Vagina (tissue), 2 donors: ENCODE data around the gene DACT2. TPM values are rescaled to one million over a fixed set of nuclear protein-coding genes. Genes with fewer than 3 reads are reported as not detected.
"Not testable (repeated sequence)": the region's sequence is repeated elsewhere in the genome, so short reads cannot be mapped to it uniquely, and the experiment has no call there.

Experiments used
- DNase-seq, 2 donors: peaks; one replicate each; pipeline ENCODE4 v3.0.0-alpha.2; 2017; ENCODE audit errors: extremely low spot score in 2 of 2
- H3K27ac ChIP-seq: fragments of 200-600 bp; sonication (generic); one replicate; pipeline ENCODE4 v1.5.1; 2019
- H3K27me3 ChIP-seq: fragments of 200-600 bp; sonication (generic); one replicate; pipeline ENCODE4 v1.5.1; 2019
- H3K36me3 ChIP-seq, 2 donors: fragments of 200-600 bp; sonication (generic); one replicate each; pipeline ENCODE4 v1.5.1; 2017 to 2019
- H3K4me1 ChIP-seq: fragments of 200-600 bp; sonication (generic); one replicate; pipeline ENCODE4 v1.5.1; 2019
- H3K4me3 ChIP-seq, 2 donors: fragments of 200-600 bp; sonication (generic); 1 replicate in 1 of 2; 2 replicates in 1 of 2; pipeline ENCODE4 v1.5.1; 2016 to 2019
- H3K9me3 ChIP-seq: fragments of 200-600 bp; sonication (generic); one replicate; pipeline ENCODE4 v1.5.1; 2019
- POLR2A ChIP-seq, 2 donors: fragments of 450-650 bp; IDR thresholded peaks; one replicate each; pipeline ENCODE4 v1.6.1; 2017; ENCODE audit warnings: antibody characterized with exemption in 2 of 2, mild to moderate bottlenecking in 2 of 2, moderate library complexity in 2 of 2
- POLR2AphosphoS5 ChIP-seq, 2 donors: sonication (generic); formaldehyde crosslinking; IDR thresholded peaks; one replicate each; pipeline ENCODE4 v1.9.0; 2017; ENCODE audit warnings: antibody characterized with exemption in 2 of 2, mild to moderate bottlenecking in 2 of 2, low read depth in 1 of 2; ENCODE audit not compliant: insufficient read depth in 1 of 2
- intact Hi-C: fragments of 100-400 bp; cut with DNase I; formaldehyde crosslinking; loops from one replicate; pipeline ENCODE4 v1.15.1; 2023
- total RNA-seq: library from RNA; depleted of rRNA; stranded (reverse); fragments of >200 nt; gene quantifications from one replicate; pipeline ENCODE4 v1.2.3, GENCODE V29; 2016
- TF ChIP-seq, protein P1 (sequence below), 3 experiments: fragments of 450-650 bp in 2 of 3; fragments of 200-600 bp in 1 of 3; sonication (generic) in 1 of 3; IDR thresholded peaks; one replicate each; pipeline ENCODE4 v1.5.1; 2017 to 2019; ENCODE audit warnings: antibody characterized with exemption in 3 of 3, mild to moderate bottlenecking in 2 of 3, moderate library complexity in 2 of 3

Gene DACT2
- total RNA-seq, 1 donor from 2014 or later = 1.5 TPM

DNA sequence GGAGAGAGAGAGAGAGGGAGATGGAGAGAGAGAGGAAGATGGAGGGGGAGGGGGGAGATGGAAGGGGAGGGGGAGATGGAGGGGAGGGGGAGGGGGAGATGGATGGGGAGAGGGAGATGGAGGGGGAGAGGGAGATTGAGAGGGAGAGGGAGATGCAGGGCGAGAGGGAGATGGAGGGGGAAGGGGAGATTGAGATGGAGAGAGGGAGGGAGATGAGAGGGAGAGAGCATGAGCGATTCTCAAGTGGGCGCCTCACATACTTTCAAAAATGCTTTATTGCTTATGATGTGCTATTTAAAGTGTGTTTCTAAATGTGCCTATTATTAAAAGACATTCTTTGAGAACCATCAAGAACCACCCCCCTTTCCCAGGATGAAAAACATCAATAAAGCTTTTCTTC lies 43.7 kb upstream of the DACT2 start:
- H3K4me1 ChIP-seq = no peaks in the 10 kb centered on the region
- intact Hi-C loops = no loop called here
- no peaks in the 10 kb centered on the region for H3K9me3 ChIP-seq
- H3K27ac ChIP-seq = no peak overlapping the region
- H3K36me3 ChIP-seq = no peaks in the 10 kb centered on the region
- no peaks in the 10 kb centered on the region for H3K27me3 ChIP-seq
- no peak for DNase-seq
- no peak overlapping the region for H3K4me3 ChIP-seq
- TF ChIP-seq, protein P1, sequence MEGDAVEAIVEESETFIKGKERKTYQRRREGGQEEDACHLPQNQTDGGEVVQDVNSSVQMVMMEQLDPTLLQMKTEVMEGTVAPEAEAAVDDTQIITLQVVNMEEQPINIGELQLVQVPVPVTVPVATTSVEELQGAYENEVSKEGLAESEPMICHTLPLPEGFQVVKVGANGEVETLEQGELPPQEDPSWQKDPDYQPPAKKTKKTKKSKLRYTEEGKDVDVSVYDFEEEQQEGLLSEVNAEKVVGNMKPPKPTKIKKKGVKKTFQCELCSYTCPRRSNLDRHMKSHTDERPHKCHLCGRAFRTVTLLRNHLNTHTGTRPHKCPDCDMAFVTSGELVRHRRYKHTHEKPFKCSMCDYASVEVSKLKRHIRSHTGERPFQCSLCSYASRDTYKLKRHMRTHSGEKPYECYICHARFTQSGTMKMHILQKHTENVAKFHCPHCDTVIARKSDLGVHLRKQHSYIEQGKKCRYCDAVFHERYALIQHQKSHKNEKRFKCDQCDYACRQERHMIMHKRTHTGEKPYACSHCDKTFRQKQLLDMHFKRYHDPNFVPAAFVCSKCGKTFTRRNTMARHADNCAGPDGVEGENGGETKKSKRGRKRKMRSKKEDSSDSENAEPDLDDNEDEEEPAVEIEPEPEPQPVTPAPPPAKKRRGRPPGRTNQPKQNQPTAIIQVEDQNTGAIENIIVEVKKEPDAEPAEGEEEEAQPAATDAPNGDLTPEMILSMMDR (IDR thresholded peaks at IDR 0.05) = no peak
- no peak for TF ChIP-seq POLR2AphosphoS5 (IDR thresholded peaks at IDR 0.05; ENCODE audit: insufficient read depth in 1 of 2, low read depth in 1 of 2)
- no peak for TF ChIP-seq POLR2A (IDR thresholded peaks at IDR 0.05)

GRCh38 chr6:168362276-168362990 lies 42.9 kb upstream of the DACT2 start:
- DNase-seq = no peak
- no peaks in the 10 kb centered on the region for H3K27me3 ChIP-seq
- intact Hi-C loops = no loop called here
- H3K4me3 ChIP-seq = no peak overlapping the region
- H3K9me3 ChIP-seq = no peaks in the 10 kb centered on the region
- H3K27ac ChIP-seq = no peak overlapping the region
- no peaks in the 10 kb centered on the region for H3K4me1 ChIP-seq
- TF ChIP-seq, protein P1 (IDR thresholded peaks at IDR 0.05) = no peak
- TF ChIP-seq POLR2A (IDR thresholded peaks at IDR 0.05) = no peak
- TF ChIP-seq POLR2AphosphoS5 (IDR thresholded peaks at IDR 0.05; ENCODE audit: insufficient read depth in 1 of 2, low read depth in 1 of 2) = no peak
- H3K36me3 ChIP-seq = no peaks in the 10 kb centered on the region

GRCh38 chr6:168361766-168362165 lies 42.2 kb upstream of the DACT2 start:
- no peaks in the 10 kb centered on the region for H3K36me3 ChIP-seq
- no peaks in the 10 kb centered on the region for H3K4me1 ChIP-seq
- intact Hi-C loops = no loop called here
- H3K9me3 ChIP-seq = no peaks in the 10 kb centered on the region
- no peak overlapping the region for H3K4me3 ChIP-seq
- DNase-seq = no peak
- H3K27ac ChIP-seq = no peak overlapping the region
- no peak for TF ChIP-seq POLR2AphosphoS5 (IDR thresholded peaks at IDR 0.05; ENCODE audit: insufficient read depth in 1 of 2, low read depth in 1 of 2)
- TF ChIP-seq, protein P1 (IDR thresholded peaks at IDR 0.05) = no peak
- no peak for TF ChIP-seq POLR2A (IDR thresholded peaks at IDR 0.05)
- no peaks in the 10 kb centered on the region for H3K27me3 ChIP-seq

DNA sequence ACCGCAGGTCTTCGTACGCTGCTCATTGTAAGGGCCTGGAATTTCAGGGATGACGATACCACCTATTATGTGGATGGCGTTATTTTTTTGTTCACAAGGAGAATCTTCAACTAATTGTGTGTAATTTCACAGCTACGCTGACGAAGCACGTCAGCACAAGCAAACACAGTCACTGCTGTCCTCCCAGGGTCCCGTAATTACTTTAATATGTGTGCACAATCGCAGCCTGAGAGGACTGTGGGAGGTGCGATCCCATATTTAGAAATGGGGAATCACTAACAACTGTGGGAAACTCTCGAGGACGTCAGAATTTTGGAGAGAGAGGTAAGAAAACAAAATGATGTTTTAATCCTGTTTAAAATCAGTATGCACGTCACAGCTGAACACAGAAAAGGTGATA lies 40.2 kb upstream of the DACT2 start:
- DNase-seq = no peak
- no peaks in the 10 kb centered on the region for H3K27me3 ChIP-seq
- no peak overlapping the region for H3K4me3 ChIP-seq
- TF ChIP-seq POLR2AphosphoS5 (IDR thresholded peaks at IDR 0.05; ENCODE audit: insufficient read depth in 1 of 2, low read depth in 1 of 2) (no peak), POLR2A (IDR thresholded peaks at IDR 0.05) (no peak)
- TF ChIP-seq, protein P1 (IDR thresholded peaks at IDR 0.05) = no peak
- H3K9me3 ChIP-seq = no peaks in the 10 kb centered on the region
- intact Hi-C loops = no loop called here
- no peaks in the 10 kb centered on the region for H3K4me1 ChIP-seq
- no peak overlapping the region for H3K27ac ChIP-seq
- H3K36me3 ChIP-seq = no peaks in the 10 kb centered on the region

- H3K27ac ChIP-seq = no peak overlapping the region
- H3K4me1 ChIP-seq = no peaks in the 10 kb centered on the region
- intact Hi-C loops = no loop called here
- no peaks in the 10 kb centered on the region for H3K27me3 ChIP-seq
- H3K36me3 ChIP-seq = no peaks in the 10 kb centered on the region
- H3K9me3 ChIP-seq = no peaks in the 10 kb centered on the region
- no peak for DNase-seq
- TF ChIP-seq POLR2A (IDR thresholded peaks at IDR 0.05) (no peak), POLR2AphosphoS5 (IDR thresholded peaks at IDR 0.05; ENCODE audit: insufficient read depth in 1 of 2, low read depth in 1 of 2) (no peak)
- TF ChIP-seq, protein P1 (IDR thresholded peaks at IDR 0.05) = no peak
- no peak overlapping the region for H3K4me3 ChIP-seq
Observed at GRCh38 chr6:168358842-168359420, 39.4 kb upstream of the DACT2 start.

DNA sequence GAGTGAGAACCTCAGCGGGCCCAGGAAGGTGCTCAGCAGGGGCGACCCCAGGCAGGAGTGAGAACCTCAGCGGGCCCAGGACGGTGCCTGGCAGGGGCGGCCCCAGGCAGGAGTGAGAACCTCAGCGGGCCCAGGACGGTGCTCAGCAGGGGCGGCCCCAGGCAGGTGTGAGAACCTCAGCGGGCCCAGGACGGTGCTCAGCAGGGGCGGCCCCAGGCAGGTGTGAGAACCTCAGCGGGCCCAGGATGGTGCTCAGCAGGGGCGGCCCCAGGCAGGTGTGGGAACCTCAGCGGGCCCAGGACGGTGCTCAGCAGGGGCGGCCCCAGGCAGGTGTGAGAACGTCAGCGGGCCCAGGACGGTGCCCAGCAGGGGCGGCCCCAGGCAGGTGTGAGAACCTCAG lies 37.3 kb upstream of the DACT2 start:
- intact Hi-C loops, H3K36me3 ChIP-seq, DNase-seq, H3K4me1 ChIP-seq, H3K27me3 ChIP-seq, H3K27ac ChIP-seq, H3K9me3 ChIP-seq, H3K4me3 ChIP-seq: not testable (repeated sequence)
